Fibroblast of skin of left quadriceps (primary cell): Measurements from ENCODE around the gene TTYH3.
A peak's percentile ranks its signal among the peaks of the same experiment; 100 is the strongest.

Experiments
- DNase-seq, 2 experiments: peaks; one replicate each; pipeline ENCODE4 v3.0.0-alpha.2; 2013; ENCODE audit warnings: low read depth in 2 of 2

TTYH3 gene

GRCh38 chr7:2635148-2635668, 3.4 kb downstream of the TTYH3 start:
- DNase-seq: no peak

- no peak for DNase-seq
These were observed 4.3 kb downstream of the TTYH3 start for GRCh38 chr7:2635810-2636701.

- DNase-seq: no peak
These were observed 5.3 kb downstream of the TTYH3 start for GRCh38 chr7:2637066-2637471.

- no peak for DNase-seq
These were observed 5.9 kb downstream of the TTYH3 start for GRCh38 chr7:2637505-2638223.

- DNase-seq: peak; percentile 79 to 81
These were observed 6.6 kb downstream of the TTYH3 start for GRCh38 chr7:2638224-2638991.

GRCh38 chr7:2639181-2639681, 7.4 kb downstream of the TTYH3 start:
- no peak for DNase-seq

GRCh38 chr7:2639695-2640481, 8.1 kb downstream of the TTYH3 start:
- DNase-seq: no peak

GRCh38 chr7:2640482-2640830, 8.7 kb downstream of the TTYH3 start:
- DNase-seq: no peak

GRCh38 chr7:2640846-2641316, 9.1 kb downstream of the TTYH3 start:
- no peak for DNase-seq

- peak; percentile 78 to 81 for DNase-seq
These were observed 9.9 kb downstream of the TTYH3 start for GRCh38 chr7:2641406-2642393.

- no peak for DNase-seq
These were observed 11.8 kb downstream of the TTYH3 start for GRCh38 chr7:2643386-2644219.

GRCh38 chr7:2644220-2644561, 12.4 kb downstream of the TTYH3 start:
- no peak for DNase-seq

- no peak for DNase-seq
These were observed 12.9 kb downstream of the TTYH3 start for GRCh38 chr7:2644562-2645273.

GRCh38 chr7:2645274-2645868, 13.6 kb downstream of the TTYH3 start:
- DNase-seq: no peak

- no peak for DNase-seq
These were observed 14.5 kb downstream of the TTYH3 start for GRCh38 chr7:2646336-2646679.

GRCh38 chr7:2646680-2647571, 15.1 kb downstream of the TTYH3 start:
- no peak for DNase-seq

- no peak for DNase-seq
These were observed 15.9 kb downstream of the TTYH3 start for GRCh38 chr7:2647594-2648172.
